ENCODE measurements around the gene MID1. TPM values are rescaled to one million over a fixed set of nuclear protein-coding genes. Genes with fewer than 3 reads are reported as not detected.

MID1 gene
- total RNA-seq, 1 experiment from 2014 or later, result 9.7 TPM

- Mint-ChIP-seq H3K27me3 (ENCODE audit: insufficient read depth, unreplicated experiment) (no peaks in the 10 kb centered on the region), H3K27ac (ENCODE audit: low read depth, unreplicated experiment) (no peak overlapping the region), H3K4me3 (ENCODE audit: unreplicated experiment) (no peak overlapping the region), H3K4me1 (ENCODE audit: insufficient read depth, unreplicated experiment) (no peaks in the 10 kb centered on the region), H3K9me3 (ENCODE audit: unreplicated experiment) (no peaks in the 10 kb centered on the region), H3K36me3 (ENCODE audit: insufficient read depth, unreplicated experiment) (no peaks in the 10 kb centered on the region)
- CTCF ChIA-PET, result interaction anchor here (0.5 to 2.4 kb wide), 5 partner anchors 13 to 412 kb away, joined by 3 to 15 read pairs (median 4); no protein-coding TSS in a partner anchor
- BruUV-seq (replicated peaks), result no TSS peak
- no peak for DNase-seq (ENCODE audit: unreplicated experiment)
- TF ChIP-seq, protein P1, sequence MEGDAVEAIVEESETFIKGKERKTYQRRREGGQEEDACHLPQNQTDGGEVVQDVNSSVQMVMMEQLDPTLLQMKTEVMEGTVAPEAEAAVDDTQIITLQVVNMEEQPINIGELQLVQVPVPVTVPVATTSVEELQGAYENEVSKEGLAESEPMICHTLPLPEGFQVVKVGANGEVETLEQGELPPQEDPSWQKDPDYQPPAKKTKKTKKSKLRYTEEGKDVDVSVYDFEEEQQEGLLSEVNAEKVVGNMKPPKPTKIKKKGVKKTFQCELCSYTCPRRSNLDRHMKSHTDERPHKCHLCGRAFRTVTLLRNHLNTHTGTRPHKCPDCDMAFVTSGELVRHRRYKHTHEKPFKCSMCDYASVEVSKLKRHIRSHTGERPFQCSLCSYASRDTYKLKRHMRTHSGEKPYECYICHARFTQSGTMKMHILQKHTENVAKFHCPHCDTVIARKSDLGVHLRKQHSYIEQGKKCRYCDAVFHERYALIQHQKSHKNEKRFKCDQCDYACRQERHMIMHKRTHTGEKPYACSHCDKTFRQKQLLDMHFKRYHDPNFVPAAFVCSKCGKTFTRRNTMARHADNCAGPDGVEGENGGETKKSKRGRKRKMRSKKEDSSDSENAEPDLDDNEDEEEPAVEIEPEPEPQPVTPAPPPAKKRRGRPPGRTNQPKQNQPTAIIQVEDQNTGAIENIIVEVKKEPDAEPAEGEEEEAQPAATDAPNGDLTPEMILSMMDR (IDR thresholded peaks at IDR 0.05; ENCODE audit: unreplicated experiment), result no peak
- POLR2A ChIA-PET, result interaction anchor here (0.6 to 1.8 kb wide), 3 partner anchors 18 to 31 kb away, joined by 3 to 5 read pairs (median 4); partner anchors contain the start of gene MID1
- intact Hi-C loops (cut with micrococcal nuclease), result no loop called here
These were observed 17.7 kb downstream of the MID1 start for GRCh38 chrX:10602646-10603045.

DNA sequence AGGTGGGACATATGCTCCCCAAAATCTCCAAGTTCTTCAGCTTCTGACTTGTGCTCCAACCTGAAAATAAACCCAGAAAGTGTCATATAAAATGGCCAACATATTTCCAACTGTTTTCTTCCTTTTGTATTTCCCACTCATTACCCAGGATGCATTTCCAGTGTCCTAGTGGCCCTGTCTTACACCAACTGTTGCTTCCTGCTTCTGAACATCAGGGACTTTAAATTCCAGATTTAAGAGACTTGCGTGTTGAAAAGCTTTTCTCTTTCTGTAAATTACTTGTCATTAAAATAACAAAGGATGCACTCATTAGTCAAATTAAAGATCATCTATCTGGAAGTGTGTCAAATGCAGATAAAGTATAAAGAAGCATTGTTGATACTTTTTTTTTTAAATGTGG is 19.9 kb downstream of the MID1 start:
- DNase-seq (ENCODE audit: unreplicated experiment), result no peak
- Mint-ChIP-seq H3K4me1 (ENCODE audit: insufficient read depth, unreplicated experiment) (no peaks in the 10 kb centered on the region), H3K9me3 (ENCODE audit: unreplicated experiment) (no peaks in the 10 kb centered on the region), H3K27ac (ENCODE audit: low read depth, unreplicated experiment) (no peak overlapping the region), H3K27me3 (ENCODE audit: insufficient read depth, unreplicated experiment) (no peaks in the 10 kb centered on the region), H3K4me3 (ENCODE audit: unreplicated experiment) (no peak overlapping the region), H3K36me3 (ENCODE audit: insufficient read depth, unreplicated experiment) (no peaks in the 10 kb centered on the region)
- intact Hi-C loops (cut with micrococcal nuclease), result no loop called here
- CTCF ChIA-PET, result interaction anchor here (0.8 to 5.0 kb wide), 6 partner anchors 9 to 410 kb away, joined by 3 to 42 read pairs (median 5); partner anchors contain the start of gene MID1
- no TSS peak for BruUV-seq (replicated peaks)
- TF ChIP-seq, protein P1 (IDR thresholded peaks at IDR 0.05; ENCODE audit: unreplicated experiment), result no peak
- POLR2A ChIA-PET, result interaction anchor here (1.1 to 1.4 kb wide), 3 partner anchors 11 to 19 kb away, joined by 3 to 8 read pairs (median 3); partner anchors contain the start of gene MID1

GRCh38 chrX:10598540-10598939 is 21.8 kb downstream of the MID1 start:
- Mint-ChIP-seq H3K27ac (ENCODE audit: low read depth, unreplicated experiment) (no peak overlapping the region), H3K4me3 (ENCODE audit: unreplicated experiment) (no peak overlapping the region), H3K9me3 (ENCODE audit: unreplicated experiment) (no peaks in the 10 kb centered on the region), H3K36me3 (ENCODE audit: insufficient read depth, unreplicated experiment) (no peaks in the 10 kb centered on the region), H3K27me3 (ENCODE audit: insufficient read depth, unreplicated experiment) (no peaks in the 10 kb centered on the region), H3K4me1 (ENCODE audit: insufficient read depth, unreplicated experiment) (no peaks in the 10 kb centered on the region)
- DNase-seq (ENCODE audit: unreplicated experiment), result no peak
- ChIA-PET POLR2A (no interaction called here), CTCF (interaction anchor here (0.6 to 5.0 kb wide), 19 partner anchors 11 to 502 kb away, joined by 3 to 42 read pairs (median 5); partner anchors contain the start of gene MID1)
- TF ChIP-seq, protein P1 (IDR thresholded peaks at IDR 0.05; ENCODE audit: unreplicated experiment), result no peak
- intact Hi-C loops (cut with micrococcal nuclease), result loop anchor here (1.0 to 5.0 kb wide), 3 partner anchors 124 to 408 kb away; no protein-coding TSS in a partner anchor
- BruUV-seq (replicated peaks), result no TSS peak

DNA sequence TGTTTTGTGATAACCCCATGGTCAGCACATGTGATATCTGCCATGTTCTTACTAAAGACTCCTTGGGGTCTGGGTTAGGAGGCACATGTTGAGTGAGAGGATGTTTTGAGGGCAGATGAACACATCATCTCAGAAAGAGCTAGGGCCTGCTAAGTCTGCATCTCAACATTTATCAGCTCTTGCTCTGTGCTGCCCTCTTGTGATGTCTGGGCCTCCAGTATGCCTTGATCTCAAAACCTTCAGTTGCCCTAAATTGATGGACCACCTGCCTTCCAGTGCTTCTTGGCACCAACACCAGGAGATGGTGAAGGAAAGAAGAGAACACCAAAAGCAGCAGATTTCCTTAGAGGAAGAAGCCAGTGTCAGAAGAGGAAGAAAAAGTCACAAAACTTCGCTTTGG is 22.5 kb downstream of the MID1 start:
- peak; percentile 61 for DNase-seq (ENCODE audit: unreplicated experiment)
- POLR2A ChIA-PET, result interaction anchor here (0.7 kb wide), 1 partner anchor 23 kb away, joined by 3 read pairs; no protein-coding TSS in a partner anchor
- H3K4me1 Mint-ChIP-seq (ENCODE audit: insufficient read depth, unreplicated experiment), result no peaks in the 10 kb centered on the region

More for the DNA sequence above, 22.5 kb downstream of the MID1 start:
- no peaks in the 10 kb centered on the region for H3K9me3 Mint-ChIP-seq (ENCODE audit: unreplicated experiment)
- H3K36me3 Mint-ChIP-seq (ENCODE audit: insufficient read depth, unreplicated experiment), result no peaks in the 10 kb centered on the region
- TF ChIP-seq, protein P1 (IDR thresholded peaks at IDR 0.05; ENCODE audit: unreplicated experiment), result peak; percentile 71
- H3K27me3 Mint-ChIP-seq (ENCODE audit: insufficient read depth, unreplicated experiment), result no peaks in the 10 kb centered on the region
- no peak overlapping the region for H3K27ac Mint-ChIP-seq (ENCODE audit: low read depth, unreplicated experiment)
- CTCF ChIA-PET, result interaction anchor here (0.5 to 5.0 kb wide), 19 partner anchors 9 to 1802 kb away, joined by 3 to 42 read pairs (median 4); partner anchors contain the start of gene MID1
- BruUV-seq (replicated peaks), result no TSS peak
- no peak overlapping the region for H3K4me3 Mint-ChIP-seq (ENCODE audit: unreplicated experiment)
- intact Hi-C loops (cut with micrococcal nuclease), result loop anchor here (1.0 to 5.0 kb wide), 3 partner anchors 124 to 408 kb away; no protein-coding TSS in a partner anchor
